HUES64 (cell line): ENCODE measurements around the gene SMCR8.
A peak's percentile ranks its signal among the peaks of the same experiment; 100 is the strongest.
"Not testable (repeated sequence)": the region's sequence is repeated elsewhere in the genome, so short reads cannot be mapped to it uniquely, and the experiment has no call there.

Experiments used
- H3K27ac ChIP-seq: 2 replicates; pipeline ENCODE4 v1.7.0; 2013; ENCODE audit warnings: low read depth, low read length, inconsistent platforms
- H3K27me3 ChIP-seq: 2 replicates; pipeline ENCODE4 v1.6.1; 2013; ENCODE audit warnings: mild to moderate bottlenecking, low read length; ENCODE audit not compliant: insufficient read depth
- H3K36me3 ChIP-seq: 2 replicates; pipeline ENCODE4 v1.6.1; 2013; ENCODE audit warnings: mild to moderate bottlenecking, low read length; ENCODE audit not compliant: insufficient read depth
- H3K4me1 ChIP-seq: 2 replicates; pipeline ENCODE4 v1.6.1; 2013; ENCODE audit warnings: mild to moderate bottlenecking, low read length, moderate library complexity; ENCODE audit not compliant: insufficient read depth
- H3K4me3 ChIP-seq: 2 replicates; pipeline ENCODE4 v1.5.1; 2013; ENCODE audit warnings: mild to moderate bottlenecking, low read length, moderate library complexity
- H3K9ac ChIP-seq: 2 replicates; pipeline ENCODE4 v1.6.1; 2013; ENCODE audit warnings: mild to moderate bottlenecking, low read depth, low read length
- H3K9me3 ChIP-seq: 2 replicates; pipeline ENCODE4 v1.6.1; 2013; ENCODE audit warnings: low read depth, low read length; ENCODE audit not compliant: insufficient read depth
- WGBS: fragments of 150-250, 120-280 bp; methylation state at CpG from one replicate; pipeline ENCODE4 v1.1.7; 2013; ENCODE audit warnings: missing lambda C conversion rate; 5-methylcytosine and 5-hydroxymethylcytosine counted together

SMCR8 gene

DNA sequence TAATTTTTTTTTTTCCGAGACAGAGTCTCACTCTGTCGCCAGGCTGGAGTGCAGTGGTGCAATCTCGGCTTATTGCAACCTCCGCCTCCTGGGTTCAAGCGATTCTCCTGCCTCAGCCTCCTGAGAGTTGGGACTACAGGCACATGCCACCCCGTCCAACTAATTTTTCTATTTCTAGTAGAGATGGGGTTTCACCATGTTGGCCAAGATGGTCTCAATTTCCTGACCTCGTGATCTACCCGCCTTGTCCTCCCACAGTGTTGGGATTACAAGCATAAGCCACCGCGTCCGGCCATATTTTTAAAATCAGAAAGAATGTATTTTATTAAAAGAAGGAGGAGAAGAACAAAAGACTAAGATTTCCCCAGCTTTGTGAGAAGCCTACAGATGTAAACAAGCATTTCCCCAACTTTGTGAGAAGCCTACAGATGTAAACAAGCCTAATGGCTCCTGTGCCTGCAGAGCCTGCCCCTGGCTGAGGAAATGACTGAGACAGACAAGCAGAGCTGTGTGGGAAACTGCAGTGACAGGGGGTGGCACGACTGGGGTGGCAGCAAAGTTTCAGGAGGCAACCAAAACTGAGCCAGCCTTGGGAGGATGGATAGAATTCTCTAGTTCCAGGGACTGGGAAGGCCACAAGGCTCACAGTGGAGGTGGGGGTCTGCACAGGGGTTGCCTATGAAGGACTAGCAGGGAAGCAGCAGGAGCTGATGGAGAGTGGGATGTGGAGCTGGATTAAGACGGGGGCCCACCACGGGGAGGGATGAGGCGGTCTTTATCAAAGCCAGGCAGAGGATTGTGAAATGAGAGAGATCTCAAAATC, 23.2 kb upstream of the SMCR8 start:
- H3K9me3 ChIP-seq = no peaks in the 10 kb centered on the region
- no peaks in the 10 kb centered on the region for H3K4me1 ChIP-seq
- peaks cover 90% of the 10 kb centered on the region for H3K36me3 ChIP-seq
- H3K27me3 ChIP-seq = no peaks in the 10 kb centered on the region
- no peak overlapping the region for H3K9ac ChIP-seq
- no peak overlapping the region for H3K27ac ChIP-seq
- no peak overlapping the region for H3K4me3 ChIP-seq
- 94% methylated on average over 15 of the region's 15 CpGs for WGBS

DNA sequence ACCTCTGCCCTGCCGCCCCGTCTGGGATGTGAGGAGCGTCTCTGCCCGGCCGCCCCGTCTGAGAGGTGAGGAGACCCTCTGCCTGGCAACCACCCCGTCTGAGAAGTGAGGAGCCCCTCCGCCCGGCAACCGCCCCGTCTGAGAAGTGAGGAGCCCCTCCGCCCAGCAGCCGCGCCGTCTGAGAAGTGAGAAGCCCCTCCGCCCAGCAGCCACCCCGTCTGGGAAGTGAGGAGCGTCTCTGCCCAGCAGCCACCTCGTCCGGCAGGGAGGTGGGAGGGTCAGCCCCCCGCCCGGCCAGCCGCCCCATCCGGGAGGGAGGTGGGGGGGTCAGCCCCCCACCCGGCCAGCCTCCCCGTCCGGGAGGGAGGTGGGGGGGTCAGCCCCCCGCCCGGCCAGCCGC, 17.0 kb upstream of the SMCR8 start:
- H3K27ac ChIP-seq, H3K9ac ChIP-seq, H3K27me3 ChIP-seq, H3K4me3 ChIP-seq, H3K9me3 ChIP-seq, H3K4me1 ChIP-seq: not testable (repeated sequence)
- WGBS = 96% methylated on average over 30 of the region's 30 CpGs
- peaks cover 77% of the 10 kb centered on the region for H3K36me3 ChIP-seq

DNA sequence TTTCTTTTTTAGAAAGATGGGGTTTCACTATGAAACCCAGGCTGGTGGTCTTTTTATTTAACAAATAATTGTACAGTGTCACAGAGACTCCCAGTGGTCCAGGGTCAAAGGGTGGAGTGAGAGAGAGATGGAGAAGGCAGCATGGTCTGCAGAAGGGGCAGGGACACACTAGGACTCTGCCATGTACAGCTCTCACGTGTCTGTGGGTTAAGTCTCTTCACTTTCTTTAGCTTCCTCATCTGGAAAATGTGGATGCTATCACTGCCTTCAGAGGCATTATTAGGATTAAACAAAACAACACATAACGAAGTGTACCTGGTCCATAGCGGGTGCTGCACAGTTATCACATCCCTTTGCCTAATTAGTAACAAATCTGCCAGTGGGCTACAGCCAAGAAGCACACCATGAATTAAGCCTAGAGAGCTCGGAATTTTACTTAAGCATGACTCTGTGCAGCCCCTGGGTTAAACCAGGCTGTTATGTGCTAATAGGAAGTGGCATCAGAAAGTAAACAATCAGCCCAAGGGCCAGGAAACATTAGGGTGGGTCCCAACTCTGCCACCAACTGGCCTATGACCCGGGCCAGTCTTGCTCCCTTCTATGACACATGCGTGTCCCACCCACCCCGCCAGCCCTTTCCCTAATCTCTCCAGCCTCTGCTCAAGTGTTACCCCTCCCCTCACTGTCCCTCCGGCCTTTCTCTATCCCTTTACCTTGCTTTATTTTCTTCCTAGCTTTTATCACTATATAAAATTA, 14.2 kb upstream of the SMCR8 start:
- peaks cover 82% of the 10 kb centered on the region for H3K36me3 ChIP-seq
- H3K27me3 ChIP-seq = no peaks in the 10 kb centered on the region
- no peak overlapping the region for H3K27ac ChIP-seq
- no peak overlapping the region for H3K4me3 ChIP-seq
- 93% methylated on average over 8 of the region's 8 CpGs for WGBS
- H3K4me1 ChIP-seq = no peaks in the 10 kb centered on the region
- H3K9me3 ChIP-seq = no peaks in the 10 kb centered on the region
- H3K9ac ChIP-seq = no peak overlapping the region

DNA sequence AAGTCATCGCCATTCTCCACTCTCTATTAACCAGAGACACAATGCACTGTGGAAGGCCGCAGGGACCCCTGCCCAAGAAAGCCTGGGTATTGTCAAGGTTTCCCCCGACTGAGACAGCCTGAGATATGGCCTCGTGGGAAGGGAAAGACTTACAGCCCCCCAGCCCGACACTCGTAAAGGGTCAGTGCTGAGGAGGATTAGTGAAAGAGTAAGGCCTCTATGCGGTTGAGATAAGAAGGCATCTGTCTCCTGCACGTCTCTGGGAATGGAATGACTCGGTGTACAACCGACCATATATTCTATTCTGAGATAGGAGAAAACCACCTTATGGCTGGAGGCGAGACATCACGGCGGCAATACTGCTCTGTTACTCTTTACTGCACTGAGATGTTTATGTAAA, 11.9 kb upstream of the SMCR8 start:
- not testable (repeated sequence) for H3K9me3 ChIP-seq, H3K9ac ChIP-seq, H3K27ac ChIP-seq, H3K27me3 ChIP-seq, H3K4me3 ChIP-seq, H3K4me1 ChIP-seq
- 95% methylated on average over 13 of the region's 13 CpGs for WGBS
- peaks cover 91% of the 10 kb centered on the region for H3K36me3 ChIP-seq

DNA sequence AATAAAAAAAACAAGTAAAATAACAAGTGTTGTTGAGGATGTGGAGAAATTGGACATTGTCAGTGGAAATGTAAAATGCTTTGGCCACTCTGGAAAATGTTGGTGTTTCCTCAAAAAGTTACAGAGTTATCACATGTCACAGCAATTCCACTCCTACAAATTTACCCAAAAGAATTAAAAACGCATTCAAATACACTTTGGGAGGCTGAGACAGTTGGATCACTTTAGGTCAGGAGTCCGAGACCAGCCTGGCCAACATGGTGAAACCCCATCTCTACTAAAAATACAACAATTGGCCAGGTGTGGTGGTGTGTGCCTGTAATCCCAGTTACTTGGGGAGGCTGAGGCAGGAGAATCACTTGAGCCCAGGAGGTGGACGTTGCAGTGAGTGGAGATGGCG, 5.9 kb upstream of the SMCR8 start:
- no peaks in the 10 kb centered on the region for H3K27me3 ChIP-seq
- 94% methylated on average over 4 of the region's 4 CpGs for WGBS
- H3K4me1 ChIP-seq = 0 out of 2 replicates have a peak, but pooled peaks cover 8% of the 10 kb centered on the region
- no peaks in the 10 kb centered on the region for H3K9me3 ChIP-seq
- no peak overlapping the region for H3K4me3 ChIP-seq
- H3K9ac ChIP-seq = no peak overlapping the region
- no peak overlapping the region for H3K27ac ChIP-seq
- peaks cover 79% of the 10 kb centered on the region for H3K36me3 ChIP-seq

DNA sequence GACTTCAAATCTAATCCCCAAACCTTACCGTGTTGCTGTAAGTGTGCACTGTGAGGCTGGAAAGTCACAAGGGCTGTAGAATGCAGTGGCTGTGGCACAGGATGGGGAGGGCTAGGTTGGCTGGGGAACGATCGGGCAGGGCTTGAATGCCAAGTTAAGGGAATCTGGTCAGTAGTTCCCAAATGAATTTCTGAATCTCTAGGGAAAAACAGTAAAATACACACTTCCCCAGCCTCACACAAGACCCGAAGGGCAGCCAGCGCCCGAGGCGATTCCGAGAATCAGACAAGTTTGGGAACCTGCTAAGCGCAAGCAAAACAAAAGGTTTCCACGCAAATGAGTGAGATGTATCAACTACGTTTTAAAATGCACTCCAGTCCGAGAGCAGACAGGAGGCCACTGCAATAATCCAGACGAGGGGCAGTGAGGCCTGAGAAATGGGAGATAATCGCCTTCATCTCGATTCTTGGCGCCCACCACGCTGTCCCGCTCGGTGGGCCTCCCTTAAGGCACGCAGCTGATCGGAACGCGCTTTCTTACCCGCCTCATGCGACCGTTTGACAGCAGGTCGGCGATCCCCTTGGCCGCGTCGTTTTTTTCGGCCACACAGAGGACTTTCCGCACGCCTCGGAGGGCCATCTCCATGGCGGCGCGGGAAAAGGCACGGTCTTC, 898 bp upstream of the SMCR8 start:
- Histone ChIP-seq H3K27ac (peak overlapping the region; percentile 69), H3K36me3 (peaks cover 55% of the 10 kb centered on the region)
- under 1% methylated on average over 39 of the region's 39 CpGs for WGBS

DNA sequence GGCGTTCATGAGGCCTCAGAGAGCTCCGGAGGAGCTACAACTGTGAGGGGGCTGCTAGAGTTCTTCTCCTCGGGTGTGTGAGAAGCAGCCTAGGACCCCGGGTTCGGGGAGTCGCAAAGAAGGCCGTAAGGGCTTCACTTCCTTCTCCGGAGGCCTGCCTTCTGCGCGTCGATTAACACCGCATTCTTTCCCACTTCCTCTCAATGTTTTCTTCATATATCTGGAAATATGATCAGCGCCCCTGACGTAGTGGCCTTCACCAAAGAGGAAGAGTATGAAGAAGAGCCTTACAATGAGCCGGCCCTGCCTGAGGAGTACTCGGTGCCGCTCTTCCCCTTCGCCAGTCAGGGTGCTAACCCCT, 449 bp downstream of the SMCR8 start:
- Histone ChIP-seq H3K4me3 (peak overlapping the region; percentile 92), H3K9ac (peak overlapping the region; percentile 92), H3K27me3 (no peaks in the 10 kb centered on the region), H3K27ac (peak overlapping the region; percentile 95), H3K4me1 (peaks cover 12% of the 10 kb centered on the region; the same call in 1 of the 2 replicates), H3K36me3 (peaks cover 49% of the 10 kb centered on the region), H3K9me3 (no peaks in the 10 kb centered on the region)
- WGBS = 9% methylated on average over 18 of the region's 18 CpGs

More for the DNA sequence above, 898 bp upstream of the SMCR8 start:
- H3K4me3 ChIP-seq = peak overlapping the region; percentile 92
- H3K9me3 ChIP-seq = no peaks in the 10 kb centered on the region
- no peaks in the 10 kb centered on the region for H3K27me3 ChIP-seq
- peaks cover 12% of the 10 kb centered on the region; the same call in 1 of the 2 replicates for H3K4me1 ChIP-seq
- peak overlapping the region; percentile 92 for H3K9ac ChIP-seq

DNA sequence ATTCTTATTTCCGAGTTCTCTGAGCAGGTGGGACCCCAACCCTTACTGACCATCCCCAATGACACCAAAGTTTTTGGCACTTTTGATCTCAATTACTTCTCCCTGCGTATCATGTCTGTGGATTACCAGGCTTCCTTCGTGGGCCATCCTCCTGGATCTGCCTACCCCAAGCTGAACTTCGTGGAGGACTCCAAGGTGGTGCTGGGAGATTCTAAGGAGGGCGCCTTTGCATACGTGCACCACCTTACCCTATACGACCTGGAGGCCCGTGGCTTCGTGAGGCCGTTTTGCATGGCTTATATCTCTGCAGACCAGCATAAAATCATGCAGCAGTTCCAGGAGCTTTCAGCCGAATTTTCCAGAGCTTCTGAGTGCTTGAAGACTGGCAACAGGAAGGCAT, 868 bp downstream of the SMCR8 start:
- H3K9me3 ChIP-seq = no peaks in the 10 kb centered on the region
- H3K27ac ChIP-seq = no peak overlapping the region; the same call in 1 of the 2 replicates
- peaks cover 46% of the 10 kb centered on the region for H3K36me3 ChIP-seq
- H3K4me1 ChIP-seq = peaks cover 12% of the 10 kb centered on the region; the same call in 1 of the 2 replicates
- no peaks in the 10 kb centered on the region for H3K27me3 ChIP-seq
- 79% methylated on average over 11 of the region's 11 CpGs for WGBS
- peak overlapping the region; percentile 92 for H3K4me3 ChIP-seq
- peak overlapping the region; percentile 92 for H3K9ac ChIP-seq

DNA sequence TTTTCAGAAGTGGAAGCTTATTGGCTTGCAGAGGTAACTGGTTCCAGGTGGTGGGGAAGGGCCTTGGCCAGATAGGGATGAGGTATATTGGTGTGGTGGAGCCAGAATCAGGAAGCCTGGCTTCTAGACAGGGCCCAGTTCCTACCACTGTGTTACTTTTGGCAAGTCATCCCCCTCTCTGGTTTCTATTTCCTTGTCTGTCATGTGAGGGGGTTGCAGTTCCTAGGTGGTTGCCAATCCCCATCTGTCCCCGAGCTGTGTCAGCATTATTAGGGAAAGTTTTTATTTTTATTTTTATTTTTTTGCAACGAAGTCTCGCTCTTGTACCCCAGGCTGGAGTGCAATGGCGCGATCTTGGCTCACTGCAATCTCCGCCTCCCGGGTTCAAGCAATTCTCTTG, 3.0 kb downstream of the SMCR8 start:
- H3K36me3 ChIP-seq = peaks cover 37% of the 10 kb centered on the region
- H3K27ac ChIP-seq = no peak overlapping the region
- WGBS = 91% methylated on average over 7 of the region's 7 CpGs
- no peak overlapping the region for H3K4me3 ChIP-seq
- H3K9me3 ChIP-seq = no peaks in the 10 kb centered on the region
- no peak overlapping the region for H3K9ac ChIP-seq
- H3K27me3 ChIP-seq = no peaks in the 10 kb centered on the region
- H3K4me1 ChIP-seq = peaks cover 11% of the 10 kb centered on the region; the same call in 1 of the 2 replicates

DNA sequence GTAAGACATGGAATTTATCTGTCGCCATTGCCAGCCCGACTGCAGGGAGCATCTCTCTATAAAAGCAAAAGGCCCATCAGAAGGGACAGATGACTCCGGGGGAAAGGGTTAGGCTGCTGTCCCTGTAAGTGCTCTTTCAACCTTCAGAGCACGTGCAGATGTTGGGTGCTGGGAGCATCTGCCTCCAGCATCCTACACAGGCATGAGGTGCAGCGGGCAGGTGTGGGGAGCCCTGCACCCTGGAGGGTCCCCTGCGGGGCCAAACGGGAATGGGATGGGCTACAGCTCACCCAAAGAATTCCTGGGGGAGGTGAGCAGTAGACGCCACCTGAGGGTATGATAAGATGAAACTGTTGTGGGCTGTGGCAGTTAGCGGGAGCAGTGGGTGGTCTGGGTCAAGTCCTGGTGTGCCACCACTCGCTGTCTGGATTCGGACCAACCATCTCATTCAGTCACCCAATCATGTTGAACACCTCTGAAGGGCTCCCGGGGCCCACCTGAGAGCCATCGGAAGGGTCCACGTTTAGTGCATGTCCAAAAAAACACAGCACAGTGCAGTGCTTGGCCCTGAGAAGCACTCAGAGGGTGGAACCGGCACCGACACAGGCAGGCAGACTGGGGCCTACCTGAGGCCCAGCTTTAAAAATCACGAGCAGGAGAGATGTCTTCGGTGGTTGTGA, 3.8 kb downstream of the SMCR8 start:
- H3K27ac ChIP-seq = no peak overlapping the region
- 88% methylated on average over 18 of the region's 18 CpGs for whole genome bisulfite sequencing
- H3K4me3 ChIP-seq = no peak overlapping the region
- no peaks in the 10 kb centered on the region for H3K9me3 ChIP-seq
- H3K9ac ChIP-seq = 0 out of 2 replicates have a peak overlapping the region, but pooled peaks have one; percentile 3
- no peaks in the 10 kb centered on the region for H3K27me3 ChIP-seq
- peaks cover 5% of the 10 kb centered on the region; the same call in 1 of the 2 replicates for H3K4me1 ChIP-seq
- H3K36me3 ChIP-seq = peaks cover 42% of the 10 kb centered on the region
